Measurements from ENCODE around the gene SFMBT1.

DNA sequence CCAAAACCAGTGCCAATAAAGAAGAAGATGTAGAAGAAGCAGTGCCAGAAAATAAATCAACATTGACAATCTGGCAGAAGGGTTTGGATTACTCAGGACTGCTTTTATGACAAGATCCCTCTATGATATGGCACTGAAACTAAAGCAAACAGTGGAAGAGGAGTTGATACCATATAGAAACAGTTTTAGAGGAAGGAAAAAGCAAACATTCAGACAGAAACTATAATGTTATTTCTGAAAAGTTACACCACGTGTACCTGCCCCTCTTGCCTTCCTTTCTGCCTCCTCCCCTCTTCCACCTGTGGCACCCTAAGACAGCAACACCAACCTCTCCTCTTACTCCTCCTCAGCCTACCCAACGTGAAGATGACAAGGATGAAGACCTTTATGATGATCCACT, 63.0 kb downstream of the SFMBT1 start:
- TF ChIP-seq RAD21 (IDR thresholded peaks at IDR 0.05) = no peak
- TF ChIP-seq, protein P1, sequence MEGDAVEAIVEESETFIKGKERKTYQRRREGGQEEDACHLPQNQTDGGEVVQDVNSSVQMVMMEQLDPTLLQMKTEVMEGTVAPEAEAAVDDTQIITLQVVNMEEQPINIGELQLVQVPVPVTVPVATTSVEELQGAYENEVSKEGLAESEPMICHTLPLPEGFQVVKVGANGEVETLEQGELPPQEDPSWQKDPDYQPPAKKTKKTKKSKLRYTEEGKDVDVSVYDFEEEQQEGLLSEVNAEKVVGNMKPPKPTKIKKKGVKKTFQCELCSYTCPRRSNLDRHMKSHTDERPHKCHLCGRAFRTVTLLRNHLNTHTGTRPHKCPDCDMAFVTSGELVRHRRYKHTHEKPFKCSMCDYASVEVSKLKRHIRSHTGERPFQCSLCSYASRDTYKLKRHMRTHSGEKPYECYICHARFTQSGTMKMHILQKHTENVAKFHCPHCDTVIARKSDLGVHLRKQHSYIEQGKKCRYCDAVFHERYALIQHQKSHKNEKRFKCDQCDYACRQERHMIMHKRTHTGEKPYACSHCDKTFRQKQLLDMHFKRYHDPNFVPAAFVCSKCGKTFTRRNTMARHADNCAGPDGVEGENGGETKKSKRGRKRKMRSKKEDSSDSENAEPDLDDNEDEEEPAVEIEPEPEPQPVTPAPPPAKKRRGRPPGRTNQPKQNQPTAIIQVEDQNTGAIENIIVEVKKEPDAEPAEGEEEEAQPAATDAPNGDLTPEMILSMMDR (IDR thresholded peaks at IDR 0.05; ENCODE audit: low read depth, low read length, missing input control) = no peak
- TF ChIP-seq ZBTB33 (IDR thresholded peaks at IDR 0.05) = no peak
- TF ChIP-seq JUND (IDR thresholded peaks at IDR 0.05) = no peak
- TF ChIP-seq EGR1 (IDR thresholded peaks at IDR 0.05; ENCODE audit: low read depth in 2 of 2) = no peak

Measured in liver (tissue), 3 donors.